ENCODE data around the gene CUL2.
"Not testable (repeated sequence)": the region's sequence is repeated elsewhere in the genome, so short reads cannot be mapped to it uniquely, and the experiment has no call there.

The CUL2 gene

DNA sequence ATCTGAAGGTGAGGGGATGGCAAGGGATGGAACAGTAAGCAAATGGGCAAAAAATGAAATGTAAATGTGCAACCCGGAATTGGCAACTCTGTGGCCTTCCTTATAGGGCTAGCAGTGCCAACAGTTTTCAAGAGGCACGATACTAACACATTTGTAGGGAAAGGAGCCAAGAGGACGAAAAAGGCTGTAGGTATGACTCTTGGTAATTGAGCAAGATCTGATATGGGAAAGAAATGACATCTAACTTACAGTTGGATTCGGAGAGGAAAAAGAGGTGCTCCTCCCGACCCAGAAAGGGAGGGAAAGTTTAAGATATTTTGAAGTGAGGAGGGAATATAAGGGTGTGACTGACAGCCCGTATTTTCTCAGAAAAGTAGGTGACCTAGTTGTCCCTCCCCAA, 34.4 kb upstream of the CUL2 start:
- Histone ChIP-seq H3K9me3 (ENCODE audit: insufficient read depth, low read depth, low read length) (no peaks in the 10 kb centered on the region), H3K36me3 (ENCODE audit: insufficient read depth, low read length) (no peaks in the 10 kb centered on the region), H3K27ac (ENCODE audit: low read depth, low read length) (no peak overlapping the region), H3K27me3 (ENCODE audit: insufficient read depth, low read length) (no peaks in the 10 kb centered on the region), H3K4me1 (ENCODE audit: insufficient read depth, low read length) (no peaks in the 10 kb centered on the region), H3K4me3 (ENCODE audit: low read length) (no peak overlapping the region), H3K9ac (ENCODE audit: low read depth, low read length) (no peak overlapping the region)
- 90% methylated on average over 5 of the region's 6 CpGs for WGBS

DNA sequence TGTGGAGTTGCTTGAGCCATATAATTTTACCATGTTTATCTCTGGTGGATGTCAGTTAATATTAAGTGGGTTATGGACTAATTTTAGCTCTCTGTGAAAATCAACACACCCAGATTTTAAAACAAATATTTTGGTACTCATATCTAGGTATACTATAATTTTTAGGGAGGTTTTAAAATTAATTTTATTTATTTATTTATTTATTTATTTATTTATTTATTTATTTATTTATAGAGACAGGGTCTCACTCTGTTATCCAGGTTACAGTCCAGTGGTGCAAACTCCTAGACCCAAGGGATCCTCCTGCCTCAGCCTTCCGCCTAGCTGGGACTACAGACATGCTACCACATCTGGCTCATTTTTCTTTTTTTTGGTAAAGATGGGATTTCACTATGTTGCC, 29.2 kb upstream of the CUL2 start:
- Histone ChIP-seq H3K27me3 (ENCODE audit: insufficient read depth, low read length) (no peaks in the 10 kb centered on the region), H3K36me3 (ENCODE audit: insufficient read depth, low read length) (no peaks in the 10 kb centered on the region), H3K4me3 (ENCODE audit: low read length) (no peak overlapping the region), H3K9me3 (ENCODE audit: insufficient read depth, low read depth, low read length) (no peaks in the 10 kb centered on the region), H3K9ac (ENCODE audit: low read depth, low read length) (no peak overlapping the region), H3K27ac (ENCODE audit: low read depth, low read length) (no peak overlapping the region), H3K4me1 (ENCODE audit: insufficient read depth, low read length) (no peaks in the 10 kb centered on the region)
- WGBS: 94% methylated on average over 1 of the region's 1 CpG

DNA sequence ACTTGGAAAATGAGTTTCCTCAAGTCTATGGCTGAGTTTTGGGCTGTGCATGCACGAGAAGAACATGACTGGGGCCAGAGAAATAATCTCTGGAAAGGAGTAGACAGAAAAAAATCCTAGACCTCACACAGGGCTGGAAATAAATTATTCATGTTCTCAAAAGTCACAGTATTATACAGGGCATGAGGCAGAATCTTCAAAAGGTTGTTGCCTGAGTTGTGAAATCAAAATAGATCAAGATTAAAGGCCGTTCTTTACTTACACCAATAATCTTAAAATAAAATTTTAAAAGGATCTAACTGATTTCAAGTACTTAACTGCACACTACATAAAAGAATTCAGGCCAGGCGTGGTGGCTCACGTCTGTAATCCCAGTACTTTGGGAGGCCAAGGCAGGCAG, 22.4 kb upstream of the CUL2 start:
- Histone ChIP-seq H3K36me3 (ENCODE audit: insufficient read depth, low read length) (no peaks in the 10 kb centered on the region), H3K4me3 (ENCODE audit: low read length) (no peak overlapping the region), H3K9me3 (ENCODE audit: insufficient read depth, low read depth, low read length) (no peaks in the 10 kb centered on the region), H3K9ac (ENCODE audit: low read depth, low read length) (no peak overlapping the region), H3K27ac (ENCODE audit: low read depth, low read length) (no peak overlapping the region), H3K4me1 (ENCODE audit: insufficient read depth, low read length) (no peaks in the 10 kb centered on the region), H3K27me3 (ENCODE audit: insufficient read depth, low read length) (no peaks in the 10 kb centered on the region)
- WGBS: 91% methylated on average over 4 of the region's 4 CpGs

GRCh38 chr10:35103882-35104281, 13.7 kb upstream of the CUL2 start:
- no peak overlapping the region for H3K9ac ChIP-seq (ENCODE audit: low read depth, low read length)
- H3K27me3 ChIP-seq (ENCODE audit: insufficient read depth, low read length): no peaks in the 10 kb centered on the region
- no peaks in the 10 kb centered on the region for H3K9me3 ChIP-seq (ENCODE audit: insufficient read depth, low read depth, low read length)
- no peaks in the 10 kb centered on the region for H3K36me3 ChIP-seq (ENCODE audit: insufficient read depth, low read length)
- H3K4me1 ChIP-seq (ENCODE audit: insufficient read depth, low read length): no peaks in the 10 kb centered on the region
- no peak overlapping the region for H3K27ac ChIP-seq (ENCODE audit: low read depth, low read length)
- 82% methylated on average over 7 of the region's 7 CpGs for WGBS
- no peak overlapping the region for H3K4me3 ChIP-seq (ENCODE audit: low read length)

GRCh38 chr10:35097510-35097909, 7.4 kb upstream of the CUL2 start:
- WGBS: 82% methylated on average over 1 of the region's 1 CpG

DNA sequence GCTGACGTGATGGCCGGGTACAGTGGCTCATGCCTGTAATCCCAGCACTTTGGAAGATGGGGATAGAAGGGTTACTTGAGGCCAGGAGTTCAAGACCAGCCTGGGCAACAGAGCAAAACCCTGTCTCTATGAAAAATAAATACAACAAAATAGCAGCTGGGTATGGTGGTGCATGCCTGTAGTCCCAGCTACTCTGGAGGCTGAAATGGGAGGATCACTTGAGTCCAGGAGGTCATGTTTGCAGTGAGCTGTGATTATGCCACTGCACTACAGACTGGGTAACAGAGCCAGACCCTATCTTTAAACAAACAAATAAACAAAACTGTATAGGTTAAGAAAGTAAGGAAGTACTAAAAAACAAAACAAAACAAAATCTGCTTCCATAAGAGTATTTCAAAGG, 6.2 kb upstream of the CUL2 start:
- Histone ChIP-seq H3K9ac (ENCODE audit: low read depth, low read length) (no peak overlapping the region), H3K4me3 (ENCODE audit: low read length) (no peak overlapping the region), H3K4me1 (ENCODE audit: insufficient read depth, low read length) (no peaks in the 10 kb centered on the region), H3K27me3 (ENCODE audit: insufficient read depth, low read length) (no peaks in the 10 kb centered on the region), H3K27ac (ENCODE audit: low read depth, low read length) (no peak overlapping the region), H3K9me3 (ENCODE audit: insufficient read depth, low read depth, low read length) (0 out of 2 replicates have a peak, but pooled peaks cover 5% of the 10 kb centered on the region), H3K36me3 (ENCODE audit: insufficient read depth, low read length) (no peaks in the 10 kb centered on the region)
- 91% methylated on average over 2 of the region's 2 CpGs for WGBS

More at GRCh38 chr10:35097510-35097909, 7.4 kb upstream of the CUL2 start:
- Histone ChIP-seq H3K36me3 (ENCODE audit: insufficient read depth, low read length) (no peaks in the 10 kb centered on the region), H3K27me3 (ENCODE audit: insufficient read depth, low read length) (no peaks in the 10 kb centered on the region), H3K27ac (ENCODE audit: low read depth, low read length) (no peak overlapping the region), H3K4me3 (ENCODE audit: low read length) (no peak overlapping the region), H3K4me1 (ENCODE audit: insufficient read depth, low read length) (no peaks in the 10 kb centered on the region), H3K9ac (ENCODE audit: low read depth, low read length) (no peak overlapping the region), H3K9me3 (ENCODE audit: insufficient read depth, low read depth, low read length) (0 out of 2 replicates have a peak, but pooled peaks cover 5% of the 10 kb centered on the region)

DNA sequence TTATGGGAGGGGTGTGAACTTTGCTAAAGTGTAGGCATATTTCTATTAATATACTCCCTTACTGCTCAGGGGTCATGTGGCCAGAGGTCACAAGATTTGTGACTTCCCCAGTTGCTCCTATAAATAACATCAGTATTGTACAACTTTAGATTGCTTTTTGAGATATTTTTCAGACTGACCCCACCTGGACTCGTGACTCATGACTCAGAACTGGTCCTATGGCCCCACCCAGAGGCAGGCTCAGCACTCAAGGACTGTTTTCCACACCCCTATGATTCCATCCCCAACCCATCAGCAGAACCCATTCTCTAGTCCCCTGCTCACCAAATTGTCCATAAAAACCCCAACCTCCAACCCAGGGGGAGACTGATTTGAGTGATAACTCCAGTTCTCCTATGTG, 2.7 kb upstream of the CUL2 start:
- Histone ChIP-seq H3K36me3 (ENCODE audit: insufficient read depth, low read length) (no peaks in the 10 kb centered on the region), H3K27ac (ENCODE audit: low read depth, low read length) (no peak overlapping the region), H3K9ac (ENCODE audit: low read depth, low read length) (no peak overlapping the region), H3K4me1 (ENCODE audit: insufficient read depth, low read length) (peaks cover 5% of the 10 kb centered on the region; the same call in 1 of the 2 replicates), H3K4me3 (ENCODE audit: low read length) (no peak overlapping the region), H3K9me3 (ENCODE audit: insufficient read depth, low read depth, low read length) (0 out of 2 replicates have a peak, but pooled peaks cover 5% of the 10 kb centered on the region), H3K27me3 (ENCODE audit: insufficient read depth, low read length) (no peaks in the 10 kb centered on the region)
- WGBS: 73% methylated on average over 1 of the region's 1 CpG

DNA sequence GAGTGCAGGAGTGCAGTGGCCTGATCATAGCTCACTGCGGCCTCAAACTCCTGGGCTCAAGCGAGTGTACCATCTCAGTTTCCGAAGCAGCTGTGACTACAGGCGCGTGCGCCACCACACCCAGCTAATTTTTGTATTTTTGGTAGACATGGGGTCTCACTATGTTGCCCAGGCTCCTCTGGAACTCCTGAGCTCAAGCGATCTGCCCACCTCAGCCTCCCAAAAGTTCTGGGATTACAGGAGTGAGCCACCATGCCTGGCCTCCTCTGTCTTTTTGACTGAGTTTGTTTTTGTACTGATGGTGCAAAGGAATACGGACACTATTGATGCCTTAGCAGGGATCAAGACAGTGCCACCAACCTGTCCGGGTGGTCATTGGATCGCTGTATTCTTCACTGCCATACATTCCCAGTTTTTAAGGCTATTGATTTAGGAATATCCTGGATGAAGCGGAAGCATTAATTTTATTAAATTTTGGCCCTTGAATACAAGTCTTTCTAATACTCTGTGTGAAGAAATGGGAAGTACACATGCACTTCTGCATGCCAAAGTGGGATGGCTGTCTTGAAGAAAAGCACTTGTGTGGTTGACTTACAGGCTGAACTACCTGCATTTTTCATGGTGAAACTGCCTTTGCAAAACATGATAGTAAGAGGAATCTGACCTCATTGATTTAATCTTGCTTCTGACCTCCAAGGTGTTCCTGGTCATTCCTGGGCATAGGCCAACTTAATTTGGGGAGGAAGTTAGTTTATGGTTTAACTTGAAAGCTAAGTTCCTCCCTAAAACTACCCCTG, 2.1 kb upstream of the CUL2 start:
- H3K9me3 ChIP-seq (ENCODE audit: insufficient read depth, low read depth, low read length): 0 out of 2 replicates have a peak, but pooled peaks cover 5% of the 10 kb centered on the region

DNA sequence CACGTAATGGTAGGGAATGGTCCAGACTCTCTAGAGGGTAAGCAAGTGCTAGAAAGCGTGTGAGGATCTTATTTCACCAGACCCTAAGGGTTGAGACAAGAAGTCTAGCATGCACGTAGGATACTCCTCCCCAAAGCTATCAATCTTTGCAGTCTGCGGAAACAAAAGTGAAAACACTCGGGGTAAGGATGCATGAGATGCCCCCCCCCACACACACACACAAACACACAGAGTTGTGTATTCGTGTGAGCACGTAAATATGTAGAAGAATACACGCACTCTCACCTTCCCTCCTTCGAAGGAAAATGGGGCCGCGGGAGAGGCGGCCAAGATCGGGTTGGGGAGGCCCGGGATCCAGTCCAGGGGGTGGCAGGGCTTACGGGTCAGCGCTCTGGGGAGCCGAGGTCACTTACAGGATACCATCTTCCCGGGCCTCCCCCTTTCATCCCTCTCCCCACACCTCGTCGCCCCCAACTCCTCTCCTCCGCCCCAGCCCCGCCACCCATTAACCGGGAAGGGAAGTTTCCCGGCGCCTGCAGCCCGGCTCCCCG, 455 bp downstream of the CUL2 start:
- Histone ChIP-seq H3K4me1 (ENCODE audit: insufficient read depth, low read length) (peaks cover 5% of the 10 kb centered on the region; the same call in 1 of the 2 replicates), H3K9ac (ENCODE audit: low read depth, low read length) (peak overlapping the region; percentile 97), H3K36me3 (ENCODE audit: insufficient read depth, low read length) (no peaks in the 10 kb centered on the region), H3K27me3 (ENCODE audit: insufficient read depth, low read length) (no peaks in the 10 kb centered on the region), H3K9me3 (ENCODE audit: insufficient read depth, low read depth, low read length) (0 out of 2 replicates have a peak, but pooled peaks cover 5% of the 10 kb centered on the region), H3K27ac (ENCODE audit: low read depth, low read length) (no peak overlapping the region; the same call in 1 of the 2 replicates), H3K4me3 (ENCODE audit: low read length) (peak overlapping the region; percentile 95)
- 1% methylated on average over 24 of the region's 27 CpGs for WGBS

More for the DNA sequence above, 2.1 kb upstream of the CUL2 start:
- Histone ChIP-seq H3K27me3 (ENCODE audit: insufficient read depth, low read length) (no peaks in the 10 kb centered on the region), H3K4me3 (ENCODE audit: low read length) (no peak overlapping the region), H3K9ac (ENCODE audit: low read depth, low read length) (no peak overlapping the region), H3K4me1 (ENCODE audit: insufficient read depth, low read length) (peaks cover 5% of the 10 kb centered on the region; the same call in 1 of the 2 replicates), H3K36me3 (ENCODE audit: insufficient read depth, low read length) (no peaks in the 10 kb centered on the region), H3K27ac (ENCODE audit: low read depth, low read length) (no peak overlapping the region)
- WGBS: 93% methylated on average over 11 of the region's 11 CpGs

DNA sequence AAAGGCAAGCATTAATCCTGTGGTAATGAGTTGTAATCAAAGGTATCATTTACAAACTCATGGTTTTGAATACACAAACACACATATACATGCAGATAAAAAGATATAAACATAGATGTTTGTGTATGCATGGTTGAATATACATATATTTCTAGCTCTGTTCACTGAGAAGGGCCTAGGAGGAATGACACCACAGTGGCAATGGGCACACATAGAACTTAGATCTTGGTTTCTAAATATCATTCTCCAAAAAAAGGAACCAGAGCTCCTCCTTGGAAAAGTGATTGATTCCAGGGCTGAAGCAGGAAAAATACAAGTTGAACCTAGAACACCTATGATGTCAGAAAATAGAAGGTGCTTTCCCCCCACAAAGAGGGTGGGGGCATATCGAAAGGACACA, 6.9 kb downstream of the CUL2 start:
- no peak overlapping the region for H3K4me3 ChIP-seq (ENCODE audit: low read length)
- H3K27ac ChIP-seq (ENCODE audit: low read depth, low read length): no peak overlapping the region
- H3K9me3 ChIP-seq (ENCODE audit: insufficient read depth, low read depth, low read length): peaks cover 10% of the 10 kb centered on the region; the same call in 1 of the 2 replicates
- H3K27me3 ChIP-seq (ENCODE audit: insufficient read depth, low read length): no peaks in the 10 kb centered on the region
- no peak overlapping the region for H3K9ac ChIP-seq (ENCODE audit: low read depth, low read length)
- 0 out of 2 replicates have a peak, but pooled peaks cover 2% of the 10 kb centered on the region for H3K36me3 ChIP-seq (ENCODE audit: insufficient read depth, low read length)
- 100% methylated on average over 1 of the region's 1 CpG for WGBS
- no peaks in the 10 kb centered on the region for H3K4me1 ChIP-seq (ENCODE audit: insufficient read depth, low read length)

- not testable (repeated sequence) for H3K27me3 ChIP-seq (ENCODE audit: insufficient read depth, low read length); H3K4me3 ChIP-seq (ENCODE audit: low read length); H3K36me3 ChIP-seq (ENCODE audit: insufficient read depth, low read length); H3K4me1 ChIP-seq (ENCODE audit: insufficient read depth, low read length); H3K9ac ChIP-seq (ENCODE audit: low read depth, low read length); H3K27ac ChIP-seq (ENCODE audit: low read depth, low read length)
- WGBS: 90% methylated on average over 1 of the region's 1 CpG
- peaks cover 10% of the 10 kb centered on the region; the same call in 1 of the 2 replicates for H3K9me3 ChIP-seq (ENCODE audit: insufficient read depth, low read depth, low read length)
Measured at GRCh38 chr10:35080261-35080660, 9.9 kb downstream of the CUL2 start.
